EL (cell line): ENCODE results near the gene PPM1B.
"Not testable (repeated sequence)": the region's sequence is repeated elsewhere in the genome, so short reads cannot be mapped to it uniquely, and the experiment has no call there.

Source experiments
- DNase-seq: peaks from one replicate; pipeline ENCODE4 v3.0.0-alpha.2; 2016

PPM1B gene

DNA sequence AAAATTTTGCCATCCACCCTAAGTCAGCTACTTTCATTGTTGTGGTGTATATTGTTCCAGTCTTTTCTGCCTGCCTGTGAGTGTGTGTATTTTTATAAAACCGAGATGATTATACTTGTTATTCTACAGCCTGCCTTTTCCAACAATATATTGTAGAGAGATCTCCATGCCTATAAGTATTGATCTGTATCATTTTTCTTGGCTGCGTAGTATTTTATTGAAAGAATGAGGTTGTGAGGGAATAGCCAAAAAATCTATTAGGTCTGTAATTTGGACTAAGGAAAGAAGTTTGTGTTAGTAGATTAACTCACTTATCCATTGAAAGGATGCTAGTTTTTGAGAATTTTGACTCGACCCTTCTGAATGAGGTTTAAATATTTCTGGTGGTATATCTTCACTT lies 34.9 kb downstream of the PPM1B start:
- no peak for DNase-seq

DNA sequence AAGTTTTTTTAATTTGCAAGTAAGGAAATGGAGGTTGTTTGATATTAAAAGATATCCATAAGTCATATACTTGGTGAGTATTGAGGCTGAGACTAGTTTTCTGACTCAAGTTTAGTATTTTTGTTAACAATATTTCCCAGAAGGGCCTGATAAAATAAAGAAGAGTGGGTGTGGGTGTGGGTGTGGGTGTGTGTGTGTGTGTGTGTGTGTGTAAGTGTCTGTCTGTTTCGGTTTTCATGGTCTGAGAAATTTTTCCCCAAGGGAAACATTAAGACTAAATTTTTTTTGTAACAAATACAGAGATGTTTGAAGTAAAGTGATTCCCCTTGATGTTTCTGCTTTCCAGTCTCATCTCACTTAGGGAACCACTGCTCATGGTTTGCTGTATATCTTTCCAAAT lies 36.5 kb downstream of the PPM1B start:
- DNase-seq, result no peak

DNA sequence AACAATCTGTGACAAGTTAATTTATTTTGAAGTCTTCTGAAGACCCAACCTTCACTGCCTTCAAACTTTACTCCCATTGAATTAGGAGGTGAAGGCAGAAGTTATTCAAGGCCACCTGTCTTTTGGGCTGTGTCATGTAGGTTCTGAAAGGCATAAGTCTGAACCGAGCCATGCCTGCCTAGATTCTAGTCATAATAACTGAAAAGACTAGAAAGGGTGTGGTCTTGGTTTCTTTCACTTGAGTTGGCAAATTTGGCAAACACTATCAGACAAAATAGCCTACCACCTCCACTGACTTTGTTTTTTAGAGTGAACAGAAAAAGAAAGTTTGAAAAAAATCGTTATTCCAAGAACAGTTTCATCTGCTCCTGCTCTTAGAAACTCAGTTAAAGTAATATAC lies 38.4 kb downstream of the PPM1B start:
- DNase-seq, result no peak

DNA sequence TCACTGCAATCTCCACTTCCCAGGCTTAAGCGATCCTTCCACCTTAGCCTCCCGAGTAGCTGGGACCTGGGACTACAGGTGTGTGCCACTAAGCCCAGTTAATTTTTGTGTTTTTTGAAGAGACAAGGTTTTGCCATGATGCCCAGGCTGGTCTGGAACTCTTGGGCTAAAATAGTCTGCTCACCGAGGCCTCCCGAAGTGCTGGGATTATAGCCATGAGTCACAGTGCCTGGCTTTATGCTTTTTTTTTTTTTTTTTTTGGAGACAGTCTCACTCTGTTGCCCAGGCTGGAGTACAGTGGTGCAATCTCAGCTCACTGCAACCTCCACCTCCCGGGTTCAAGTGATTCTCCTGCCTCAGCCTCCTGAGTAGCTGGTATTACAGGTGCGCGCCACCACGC lies 39.0 kb downstream of the PPM1B start:
- peak; percentile 12 for DNase-seq

DNA sequence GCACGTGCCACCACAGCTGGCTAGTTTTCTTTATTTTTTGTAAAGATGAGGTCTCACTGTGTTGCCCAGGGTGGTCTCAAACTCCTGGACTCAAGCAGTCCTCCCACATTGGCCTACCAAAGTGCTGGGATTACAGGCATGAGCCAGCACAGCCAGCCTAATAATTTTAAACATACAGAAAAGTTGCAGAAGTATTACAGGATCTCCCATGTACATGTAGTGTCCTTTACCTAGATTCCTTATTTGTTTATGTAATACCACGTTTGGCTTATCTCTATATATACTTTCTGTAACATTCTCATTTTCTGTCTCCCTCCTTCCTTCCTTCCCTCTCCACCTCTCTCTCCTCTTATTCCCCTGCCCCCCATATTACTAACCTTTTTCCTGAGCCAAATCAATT lies 41.7 kb downstream of the PPM1B start:
- DNase-seq, result no peak

GRCh38 chr2:44211183-44211582 lies 42.5 kb downstream of the PPM1B start:
- DNase-seq, result no peak

DNA sequence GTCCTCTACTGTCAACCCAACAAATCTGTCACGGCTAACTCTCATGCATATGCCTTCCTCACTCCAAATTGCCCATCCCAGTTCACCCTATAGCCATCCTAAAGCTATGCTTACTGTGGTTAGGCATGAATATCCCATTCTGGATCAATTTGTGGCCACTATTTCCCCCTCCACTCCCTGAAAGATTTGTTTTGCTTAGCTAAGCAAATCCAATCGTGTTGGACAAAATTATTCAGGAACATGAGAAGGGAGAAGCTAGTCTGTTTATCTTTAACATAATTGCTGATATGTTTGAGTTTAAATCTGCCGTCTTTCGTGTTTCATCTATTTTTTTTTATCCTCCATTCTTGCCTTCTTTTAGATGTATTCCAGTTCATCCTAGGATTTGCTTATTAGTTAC lies 43.6 kb downstream of the PPM1B start:
- no peak for DNase-seq

DNA sequence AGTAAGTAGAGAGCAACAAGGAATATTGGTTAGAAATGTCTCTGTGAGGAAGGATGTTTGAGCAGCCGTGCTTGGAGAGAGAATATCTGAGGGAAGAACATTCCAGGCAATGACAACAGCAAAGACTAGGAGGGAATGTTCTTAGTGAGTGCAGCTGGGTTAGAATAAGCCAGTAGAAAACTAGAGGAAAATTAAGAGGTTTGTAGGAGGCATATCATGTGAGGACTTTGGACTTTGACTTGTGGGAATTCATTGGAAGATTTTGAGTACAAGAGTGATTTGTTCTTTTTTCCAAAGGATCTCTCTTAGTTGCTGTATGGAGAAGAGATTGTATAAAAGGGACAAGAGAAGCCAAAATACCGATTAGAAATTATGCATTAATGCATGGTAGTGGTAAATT lies 47.2 kb downstream of the PPM1B start:
- no peak for DNase-seq

- no peak for DNase-seq
These were observed 50.1 kb downstream of the PPM1B start for GRCh38 chr2:44218771-44219170.

- DNase-seq, result no peak
These were observed 58.1 kb downstream of the PPM1B start for GRCh38 chr2:44226753-44227152.

DNA sequence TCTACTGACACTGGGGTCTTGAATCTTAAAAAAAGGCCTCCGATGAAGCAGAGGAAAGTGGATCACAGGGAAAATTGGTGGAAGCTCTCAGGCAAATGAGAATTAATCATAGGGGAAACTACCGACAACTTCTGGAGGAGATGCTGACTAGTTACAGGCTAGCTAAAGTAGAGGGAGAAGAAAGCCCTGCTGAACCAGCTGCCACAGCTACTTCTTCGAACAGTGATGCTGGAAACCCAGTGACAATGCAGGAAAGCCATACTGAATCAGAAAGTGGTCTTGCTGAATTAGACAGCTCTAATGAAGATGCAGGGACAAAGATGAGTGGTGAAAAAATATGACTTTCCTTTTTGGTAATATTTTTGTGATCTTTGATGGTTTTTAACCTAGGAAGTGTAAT lies 61.7 kb downstream of the PPM1B start:
- no peak for DNase-seq

- DNase-seq, result peak; percentile 79
These were observed 64.9 kb downstream of the PPM1B start for GRCh38 chr2:44233450-44234128.

GRCh38 chr2:44237221-44237620 lies 68.5 kb downstream of the PPM1B start:
- no peak for DNase-seq

- no peak for DNase-seq
These were observed 74.2 kb downstream of the PPM1B start for GRCh38 chr2:44242904-44243303.

GRCh38 chr2:44244135-44244871 lies 75.6 kb downstream of the PPM1B start:
- peak; percentile 75 for DNase-seq

DNA sequence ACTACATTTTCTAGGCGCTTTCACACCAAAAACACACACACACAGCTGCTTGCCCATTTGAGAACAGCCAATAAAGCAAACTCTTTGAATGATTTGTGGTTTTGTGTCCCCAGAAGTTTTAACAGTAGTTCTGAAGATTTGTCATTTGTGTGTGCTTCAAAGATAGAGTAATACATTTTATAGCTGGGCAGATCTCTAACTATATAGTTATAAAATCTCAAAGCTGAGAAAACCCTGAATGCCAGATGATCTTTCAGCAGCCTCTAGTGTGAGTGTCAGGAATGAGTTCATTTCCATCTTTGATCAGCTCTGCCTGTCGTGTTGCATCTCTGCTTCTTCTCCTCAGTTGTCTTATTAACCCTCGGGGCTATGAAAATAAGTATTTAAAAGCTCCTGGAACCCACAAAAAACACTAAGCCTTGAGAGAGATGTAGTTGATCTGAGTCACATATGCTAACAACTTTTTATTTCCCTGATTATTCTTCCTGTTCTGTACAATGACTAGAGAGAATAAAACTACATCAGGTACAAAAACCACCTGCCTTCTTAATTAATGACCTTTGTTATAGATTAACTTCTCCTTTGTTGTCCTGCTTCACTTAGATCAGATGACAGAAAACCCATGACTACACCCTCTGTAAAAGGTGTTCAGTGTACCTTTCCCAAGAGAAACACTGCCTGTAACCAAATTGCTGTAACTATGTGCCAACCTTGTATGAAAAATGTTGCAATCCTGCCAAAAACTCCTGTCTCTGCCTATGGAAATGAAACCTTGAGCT lies 76.6 kb downstream of the PPM1B start:
- peak; percentile 34 for DNase-seq

- peak; percentile 5 for DNase-seq
These were observed 77.8 kb downstream of the PPM1B start for GRCh38 chr2:44246436-44246835.

DNA sequence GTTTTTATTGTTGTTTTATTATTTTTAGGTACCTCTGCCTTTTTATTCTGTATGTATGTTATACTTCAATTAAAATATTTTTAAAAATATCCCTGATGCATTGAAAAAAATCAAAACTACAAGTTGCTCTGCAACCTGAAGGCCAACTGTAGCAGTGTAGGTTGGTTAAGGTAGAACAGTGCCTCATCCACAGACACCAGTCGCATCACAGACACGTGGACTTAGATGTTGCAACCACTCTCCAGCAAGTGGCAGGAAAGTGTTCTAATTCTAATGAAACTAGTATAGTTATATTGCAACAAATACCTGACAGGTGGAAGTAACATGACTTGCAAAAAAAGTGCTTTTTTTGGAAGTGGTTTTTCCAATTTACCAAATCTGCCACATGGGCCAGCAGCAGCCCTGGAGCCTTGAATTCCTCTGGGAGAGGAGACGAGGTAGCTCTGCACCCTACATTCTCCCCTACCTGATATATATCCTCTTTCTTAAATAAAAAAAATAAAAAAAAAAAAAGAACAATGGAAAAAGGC lies 78.2 kb downstream of the PPM1B start:
- DNase-seq, result no peak

DNA sequence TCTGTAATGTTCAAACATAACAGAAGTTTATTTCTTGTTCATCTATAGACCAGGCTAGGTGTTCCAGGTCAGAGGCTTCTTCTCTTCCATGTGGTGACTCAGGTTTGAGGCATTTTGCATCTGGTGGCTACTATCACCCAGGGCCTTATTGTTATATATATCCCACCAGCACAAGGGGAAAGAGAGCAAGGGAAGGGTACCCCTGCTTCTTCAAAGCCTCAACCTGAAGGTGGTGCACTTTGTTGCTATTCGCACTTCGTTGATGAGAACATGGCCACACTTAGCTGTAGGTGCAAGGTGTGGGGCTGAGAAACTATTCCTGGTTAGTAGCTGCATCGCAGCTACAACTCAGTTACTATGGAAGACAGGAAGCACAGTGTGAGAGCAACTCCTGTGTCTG lies 79.2 kb downstream of the PPM1B start:
- DNase-seq, result peak; percentile 16

- not testable (repeated sequence) for DNase-seq
These were observed 80.6 kb downstream of the PPM1B start for GRCh38 chr2:44249269-44249668.

DNA sequence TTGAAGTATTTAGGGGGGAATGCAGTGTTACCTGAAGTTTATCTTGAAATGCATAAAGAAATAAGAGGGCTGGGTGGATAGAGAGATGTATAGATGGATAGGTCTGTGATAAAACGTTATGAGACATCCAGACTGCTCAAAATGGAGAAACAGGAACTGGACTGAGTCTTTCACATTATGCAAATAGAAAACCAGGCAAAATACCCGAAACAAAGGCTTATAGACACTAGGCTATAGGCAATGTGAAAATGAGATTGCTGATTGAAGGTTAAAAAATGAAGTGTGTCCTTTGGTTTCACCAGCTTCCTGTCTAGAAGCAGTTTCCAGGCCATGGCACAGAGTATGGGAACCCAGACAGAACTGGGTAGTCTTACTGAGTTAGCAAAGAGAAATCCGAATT lies 81.7 kb downstream of the PPM1B start:
- no peak for DNase-seq

- DNase-seq, result no peak
These were observed 85.3 kb downstream of the PPM1B start for GRCh38 chr2:44254023-44254422.

DNA sequence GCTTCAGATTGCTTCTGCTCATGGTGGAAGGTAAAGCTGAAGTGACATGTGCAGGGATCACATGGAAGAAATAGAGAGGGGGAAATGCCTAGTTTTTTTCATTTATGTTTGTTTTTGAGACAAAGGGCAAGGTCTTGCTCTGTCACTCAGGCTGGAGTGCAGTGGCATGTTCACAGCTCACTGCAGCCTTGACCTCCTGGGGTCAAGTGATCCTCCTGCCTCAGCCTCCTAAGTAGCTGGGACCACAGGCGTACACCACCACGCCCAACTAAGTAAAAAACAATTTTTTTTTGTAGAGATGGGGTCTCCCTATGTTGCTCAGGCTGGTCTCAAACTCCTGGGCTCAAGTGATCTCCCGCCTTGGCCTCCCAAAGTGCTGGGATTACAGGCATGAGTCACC lies 87.0 kb downstream of the PPM1B start:
- not testable (repeated sequence) for DNase-seq

GRCh38 chr2:44257802-44258201 lies 89.1 kb downstream of the PPM1B start:
- not testable (repeated sequence) for DNase-seq
